GM15510 (cell line): ENCODE measurements around the gene DOLK.

ENCODE experiments used
- POLR2A ChIP-seq: IDR thresholded peaks from 3 replicates; pipeline ENCODE4 v1.6.1; 2011; ENCODE audit warnings: borderline replicate concordance; ENCODE audit not compliant: insufficient read length; ENCODE audit errors: extremely low read depth

The DOLK gene

GRCh38 chr9:128917151-128917849 lies 30.1 kb downstream of the DOLK start:
- TF ChIP-seq POLR2A = no peak

- no peak for TF ChIP-seq POLR2A
Observed at GRCh38 chr9:128916745-128917144, 30.7 kb downstream of the DOLK start.

- no peak for TF ChIP-seq POLR2A
Observed at GRCh38 chr9:128916204-128916603, 31.2 kb downstream of the DOLK start.

GRCh38 chr9:128913995-128914772 lies 33.2 kb downstream of the DOLK start:
- TF ChIP-seq POLR2A = no peak

- no peak for TF ChIP-seq POLR2A
Observed at GRCh38 chr9:128913048-128913900, 34.1 kb downstream of the DOLK start.

GRCh38 chr9:128912270-128912853 lies 35.0 kb downstream of the DOLK start:
- no peak for TF ChIP-seq POLR2A

GRCh38 chr9:128911529-128912035 lies 35.8 kb downstream of the DOLK start:
- no peak for TF ChIP-seq POLR2A

- no peak for TF ChIP-seq POLR2A
Observed at GRCh38 chr9:128910906-128911305, 36.5 kb downstream of the DOLK start.

GRCh38 chr9:128909859-128910258 lies 37.5 kb downstream of the DOLK start:
- no peak for TF ChIP-seq POLR2A

GRCh38 chr9:128908372-128908771 lies 39.0 kb downstream of the DOLK start:
- no peak for TF ChIP-seq POLR2A

- TF ChIP-seq POLR2A = no peak
Observed at GRCh38 chr9:128906741-128907140, 40.7 kb downstream of the DOLK start.

GRCh38 chr9:128905964-128906363 lies 41.4 kb downstream of the DOLK start:
- TF ChIP-seq POLR2A = no peak

- no peak for TF ChIP-seq POLR2A
Observed at GRCh38 chr9:128903871-128904620, 43.4 kb downstream of the DOLK start.

GRCh38 chr9:128903079-128903461 lies 44.3 kb downstream of the DOLK start:
- TF ChIP-seq POLR2A = no peak

- TF ChIP-seq POLR2A = peak; percentile 36
Observed at GRCh38 chr9:128902351-128903078, 44.9 kb downstream of the DOLK start.
